H1 (cell line): ENCODE results near the gene RGS3. TPM values are rescaled to one million over a fixed set of nuclear protein-coding genes. Genes with fewer than 3 reads are reported as not detected.

Experiments used
- HDAC2 ChIP-seq, 2 experiments: fragments of 300-600 bp in 1 of 2; sonication (generic) in 1 of 2; IDR thresholded peaks; 2 replicates each; pipeline ENCODE4 v1.6.1; 2011 to 2012; ENCODE audit warnings: low read depth in 2 of 2, low read length in 2 of 2, mild to moderate bottlenecking in 2 of 2, moderate library complexity in 2 of 2, borderline replicate concordance in 1 of 2, inconsistent platforms in 1 of 2
- KDM5A ChIP-seq: fragments of 200-600 bp; IDR thresholded peaks from 2 replicates; pipeline ENCODE4 v1.7.1; 2012; ENCODE audit warnings: mild to moderate bottlenecking, low read length, inconsistent platforms, mixed read lengths
- SP2 ChIP-seq: IDR thresholded peaks from 2 replicates; pipeline ENCODE4 v1.6.1; 2012; ENCODE audit warnings: mild to moderate bottlenecking, low read length, inconsistent platforms
- TAF1 ChIP-seq: IDR thresholded peaks from 2 replicates; pipeline ENCODE4 v1.6.1; 2011; ENCODE audit warnings: mild to moderate bottlenecking, low read depth, low read length
- polyA plus RNA-seq, 7 experiments: library from polyadenylated mRNA; depleted of rRNA in 3 of 7; stranded (reverse) in 5 of 7; unstranded in 2 of 7; fragments of >200 nt in 5 of 7; fragments of 200-250 nt in 2 of 7; gene quantifications; 1 replicate in 5 of 7; 2 replicates in 1 of 7; 4 replicates in 1 of 7; pipeline versions ENCODE4 v1.2.1 to v1.2.3, GENCODE V29; 2011 to 2013; ENCODE audit warnings: missing spikeins in 2 of 7, mixed read lengths in 2 of 7
- total RNA-seq: library from RNA; stranded (reverse); fragmentation: NEBNext Ultra II Directional; extraction: Animal tissue kit (Norgen Biotek cat#: 25700); gene quantifications from 2 replicates; pipeline ENCODE4 v1.2.1, GENCODE V29; 2021

RGS3 gene
- total and polyA plus RNA-seq, 2 of the 8 experiments (the other 6 are each of a cell fraction or from before 2014, with no cell fraction given): 12.6 to 18.2 TPM

DNA sequence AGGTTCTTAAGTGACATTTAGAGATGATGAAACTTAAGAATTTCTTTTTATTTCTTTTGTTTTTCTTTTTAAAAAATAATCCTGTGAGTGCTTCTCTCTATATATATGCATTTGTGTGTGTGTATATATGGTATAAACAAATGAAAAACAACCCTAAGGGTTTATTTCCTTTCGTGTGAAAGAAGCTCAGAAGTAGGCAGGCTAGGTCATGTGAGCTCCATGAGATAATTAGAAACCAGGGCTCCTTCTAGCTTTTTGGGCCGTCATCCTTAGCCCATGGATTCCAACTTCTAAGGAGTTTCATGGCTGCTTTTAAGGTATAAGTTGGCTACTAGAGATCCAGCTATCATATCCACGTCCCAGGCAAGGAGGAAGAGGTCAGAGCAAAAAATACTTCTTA lies 41.8 kb upstream of the RGS3 start (continued):
- TF ChIP-seq HDAC2 (IDR thresholded peaks at IDR 0.05; ENCODE audit: borderline replicate concordance in 1 of 2, low read depth in 2 of 2, low read length in 2 of 2) (no peak), TAF1 (no peak), SP2 (no peak), KDM5A (no peak)
- TF ChIP-seq, all 59 proteins: peak for 0
